Brain microvascular endothelial cell (primary cell): ENCODE results near the gene SDC1.
A peak's percentile ranks its signal among the peaks of the same experiment; 100 is the strongest.

ENCODE experiments used
- DNase-seq: peaks from one replicate; pipeline ENCODE4 v3.0.0-alpha.2; 2020
- H3K27ac ChIP-seq: fragments of 250-450 bp; sonication (Bioruptor Pico); 2 replicates; pipeline ENCODE4 v1.5.1; 2020; ENCODE audit warnings: mild to moderate bottlenecking, moderate library complexity
- H3K27me3 ChIP-seq: fragments of 250-450 bp; sonication (Bioruptor Pico); replicated peaks from 2 replicates; pipeline ENCODE4 v1.5.1; 2020; ENCODE audit warnings: mild to moderate bottlenecking
- H3K36me3 ChIP-seq: fragments of 250-450 bp; sonication (Bioruptor Pico); replicated peaks from 2 replicates; pipeline ENCODE4 v1.5.1; 2020; ENCODE audit warnings: mild to moderate bottlenecking
- H3K4me3 ChIP-seq: 2 replicates; pipeline ENCODE4 v1.5.1; 2011; ENCODE audit warnings: low read depth, mild to moderate bottlenecking, control low read depth, low read length, moderate library complexity
- in situ Hi-C: cut with HindIII; loops from 2 replicates; pipeline ENCODE4 v1.10.0; 2017; ENCODE audit warnings: low sequenced_read_pairs, low pct_ligation_motif_present
- TF ChIP-seq, protein P1 (sequence below): IDR thresholded peaks from 2 replicates; pipeline ENCODE4 v1.5.1; 2011; ENCODE audit warnings: low read depth, mild to moderate bottlenecking, moderate library complexity, low read length, control low read depth, inconsistent platforms; ENCODE audit errors: missing control alignments

The SDC1 gene

GRCh38 chr2:20178249-20178607 is 46.7 kb downstream of the SDC1 start:
- no peak for DNase-seq
- Histone ChIP-seq H3K36me3 (no peaks in the 10 kb centered on the region), H3K27me3 (no peaks in the 10 kb centered on the region), H3K4me3 (no peak overlapping the region), H3K27ac (no peak overlapping the region)
- in situ Hi-C loops = no loop called here
- TF ChIP-seq, protein P1, sequence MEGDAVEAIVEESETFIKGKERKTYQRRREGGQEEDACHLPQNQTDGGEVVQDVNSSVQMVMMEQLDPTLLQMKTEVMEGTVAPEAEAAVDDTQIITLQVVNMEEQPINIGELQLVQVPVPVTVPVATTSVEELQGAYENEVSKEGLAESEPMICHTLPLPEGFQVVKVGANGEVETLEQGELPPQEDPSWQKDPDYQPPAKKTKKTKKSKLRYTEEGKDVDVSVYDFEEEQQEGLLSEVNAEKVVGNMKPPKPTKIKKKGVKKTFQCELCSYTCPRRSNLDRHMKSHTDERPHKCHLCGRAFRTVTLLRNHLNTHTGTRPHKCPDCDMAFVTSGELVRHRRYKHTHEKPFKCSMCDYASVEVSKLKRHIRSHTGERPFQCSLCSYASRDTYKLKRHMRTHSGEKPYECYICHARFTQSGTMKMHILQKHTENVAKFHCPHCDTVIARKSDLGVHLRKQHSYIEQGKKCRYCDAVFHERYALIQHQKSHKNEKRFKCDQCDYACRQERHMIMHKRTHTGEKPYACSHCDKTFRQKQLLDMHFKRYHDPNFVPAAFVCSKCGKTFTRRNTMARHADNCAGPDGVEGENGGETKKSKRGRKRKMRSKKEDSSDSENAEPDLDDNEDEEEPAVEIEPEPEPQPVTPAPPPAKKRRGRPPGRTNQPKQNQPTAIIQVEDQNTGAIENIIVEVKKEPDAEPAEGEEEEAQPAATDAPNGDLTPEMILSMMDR = no peak

GRCh38 chr2:20177556-20178248 is 47.2 kb downstream of the SDC1 start:
- no peaks in the 10 kb centered on the region for H3K36me3 ChIP-seq
- TF ChIP-seq, protein P1 = peak; percentile 33
- H3K27me3 ChIP-seq = no peaks in the 10 kb centered on the region
- in situ Hi-C loops = no loop called here
- no peak overlapping the region for H3K27ac ChIP-seq
- DNase-seq = no peak
- no peak overlapping the region for H3K4me3 ChIP-seq

GRCh38 chr2:20176760-20177159 is 48.2 kb downstream of the SDC1 start:
- Histone ChIP-seq H3K4me3 (no peak overlapping the region), H3K36me3 (no peaks in the 10 kb centered on the region), H3K27me3 (no peaks in the 10 kb centered on the region), H3K27ac (no peak overlapping the region)
- in situ Hi-C loops = no loop called here
- no peak for DNase-seq
- TF ChIP-seq, protein P1 = no peak

- no peak overlapping the region for H3K4me3 ChIP-seq
- no peak for DNase-seq
- no peak overlapping the region for H3K27ac ChIP-seq
- no peaks in the 10 kb centered on the region for H3K27me3 ChIP-seq
- TF ChIP-seq, protein P1 = no peak
- in situ Hi-C loops = no loop called here
- H3K36me3 ChIP-seq = no peaks in the 10 kb centered on the region
Observed at GRCh38 chr2:20175931-20176330, 49.0 kb downstream of the SDC1 start.

- Histone ChIP-seq H3K36me3 (no peaks in the 10 kb centered on the region), H3K4me3 (no peak overlapping the region), H3K27me3 (no peaks in the 10 kb centered on the region), H3K27ac (no peak overlapping the region)
- TF ChIP-seq, protein P1 = no peak
- DNase-seq = no peak
- in situ Hi-C loops = no loop called here
Observed at GRCh38 chr2:20175267-20175666, 49.7 kb downstream of the SDC1 start.

- no peaks in the 10 kb centered on the region for H3K27me3 ChIP-seq
- in situ Hi-C loops = no loop called here
- H3K27ac ChIP-seq = no peak overlapping the region
- no peaks in the 10 kb centered on the region for H3K36me3 ChIP-seq
- TF ChIP-seq, protein P1 = no peak
- no peak overlapping the region for H3K4me3 ChIP-seq
- no peak for DNase-seq
Observed at GRCh38 chr2:20174410-20174809, 50.5 kb downstream of the SDC1 start.
